Stimulated activated naive CD8-positive, alpha-beta T cell treated with anti-CD3 and anti-CD28 coated beads, Interleukin-15, Interleukin-2, amounts not matched to agents 100 ng/mL and 50 ng/mL, for 24 hours (primary cell): ENCODE measurements around the gene SPSB4.
A peak's percentile ranks its signal among the peaks of the same experiment; 100 is the strongest.

Experiments used
- H3K27ac Mint-ChIP-seq: one replicate; pipeline ENCODE4 v1.8.0; 2021; ENCODE audit warnings: mild to moderate bottlenecking, mixed read lengths
- H3K27me3 Mint-ChIP-seq: one replicate; pipeline ENCODE4 v1.8.0; 2021; ENCODE audit warnings: mixed read lengths
- H3K36me3 Mint-ChIP-seq: one replicate; pipeline ENCODE4 v1.8.0; 2021; ENCODE audit warnings: low read depth, mixed read lengths
- H3K4me1 Mint-ChIP-seq: one replicate; pipeline ENCODE4 v1.8.0; 2021; ENCODE audit warnings: low read depth, mixed read lengths
- H3K4me3 Mint-ChIP-seq: one replicate; pipeline ENCODE4 v1.8.0; 2021; ENCODE audit warnings: mild to moderate bottlenecking, mixed read lengths
- H3K9me3 Mint-ChIP-seq: one replicate; pipeline ENCODE4 v1.8.0; 2021; ENCODE audit warnings: mixed read lengths

SPSB4 gene

DNA sequence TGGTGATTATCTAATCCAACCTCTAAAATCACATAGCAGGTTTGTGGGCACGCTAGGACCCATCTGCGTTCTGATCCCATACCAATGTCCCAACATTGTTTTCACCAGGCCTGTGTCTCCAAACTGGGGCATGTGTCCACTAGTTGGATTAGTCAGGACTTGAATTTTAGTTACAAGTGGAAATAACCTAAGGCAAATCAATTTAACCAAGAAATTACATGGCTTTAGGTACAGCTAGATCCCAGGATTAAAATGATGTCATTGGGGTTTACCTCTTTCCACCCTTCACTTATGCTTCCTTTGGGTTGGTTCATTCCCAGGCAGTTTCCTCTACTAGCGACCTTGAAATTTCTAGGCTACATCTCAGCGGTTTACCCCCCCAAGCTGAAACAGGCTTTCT lies 133.3 kb downstream of the SPSB4 start:
- no peak overlapping the region for H3K27ac Mint-ChIP-seq
- H3K4me3 Mint-ChIP-seq: no peak overlapping the region
- peaks cover 9% of the 10 kb centered on the region for H3K9me3 Mint-ChIP-seq
- no peaks in the 10 kb centered on the region for H3K4me1 Mint-ChIP-seq
- no peaks in the 10 kb centered on the region for H3K27me3 Mint-ChIP-seq
- no peaks in the 10 kb centered on the region for H3K36me3 Mint-ChIP-seq

DNA sequence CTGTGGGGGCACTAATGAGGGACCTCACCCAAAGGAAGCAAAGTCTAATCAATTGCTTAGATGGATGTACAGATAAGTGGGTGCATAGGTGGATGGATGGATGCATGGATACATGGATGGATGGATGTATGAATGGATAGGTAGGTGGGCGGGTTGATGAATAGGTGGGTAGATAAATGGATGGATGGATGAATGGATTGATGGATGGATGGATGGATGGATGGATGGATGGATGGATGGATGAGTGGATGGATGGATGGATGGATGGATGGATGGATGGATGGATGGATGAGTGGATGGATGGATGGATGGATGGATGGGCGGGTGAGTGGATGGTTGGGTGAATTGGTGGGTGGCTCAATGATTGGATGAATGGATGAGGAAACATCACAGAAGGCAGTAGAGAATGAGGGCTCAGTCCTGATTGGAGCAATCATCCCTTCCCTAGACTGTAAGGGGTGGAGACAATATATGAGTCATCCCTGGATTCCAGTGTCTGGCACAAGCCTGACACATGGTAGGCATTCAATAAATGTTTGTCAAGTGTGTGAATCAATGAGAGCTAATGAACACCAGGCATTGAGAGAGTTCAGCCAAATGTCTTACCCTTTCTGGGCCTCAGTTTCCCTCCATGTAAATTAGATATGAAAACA lies 140.1 kb downstream of the SPSB4 start:
- Mint-ChIP-seq H3K9me3 (peaks cover 6% of the 10 kb centered on the region), H3K36me3 (no peaks in the 10 kb centered on the region), H3K27ac (peak overlapping the region; percentile 12), H3K4me1 (peaks cover 10% of the 10 kb centered on the region), H3K27me3 (peaks cover 8% of the 10 kb centered on the region), H3K4me3 (no peak overlapping the region)

DNA sequence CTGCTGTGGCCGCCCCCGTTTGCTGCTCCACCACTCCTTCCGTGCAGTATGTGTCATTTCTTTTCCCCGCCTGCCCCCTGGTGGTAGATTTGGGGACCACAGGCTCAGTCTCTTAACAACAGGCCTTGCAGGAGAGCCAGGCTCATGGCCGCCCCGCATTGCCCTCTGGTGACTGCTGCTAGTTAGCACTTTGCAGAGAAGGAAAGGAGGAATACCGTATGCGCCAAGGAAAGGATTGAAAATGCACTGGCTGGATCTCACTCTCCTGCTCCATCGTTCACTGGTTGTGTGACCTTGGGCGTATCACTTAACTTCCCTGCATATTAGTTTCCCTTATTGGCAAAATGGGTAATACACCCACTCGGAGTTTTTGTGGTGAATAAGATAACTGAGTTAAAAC lies 141.2 kb downstream of the SPSB4 start:
- H3K4me3 Mint-ChIP-seq: no peak overlapping the region
- H3K27ac Mint-ChIP-seq: no peak overlapping the region
- H3K9me3 Mint-ChIP-seq: peaks cover 6% of the 10 kb centered on the region
- H3K36me3 Mint-ChIP-seq: no peaks in the 10 kb centered on the region
- H3K27me3 Mint-ChIP-seq: peaks cover 8% of the 10 kb centered on the region
- peaks cover 10% of the 10 kb centered on the region for H3K4me1 Mint-ChIP-seq

DNA sequence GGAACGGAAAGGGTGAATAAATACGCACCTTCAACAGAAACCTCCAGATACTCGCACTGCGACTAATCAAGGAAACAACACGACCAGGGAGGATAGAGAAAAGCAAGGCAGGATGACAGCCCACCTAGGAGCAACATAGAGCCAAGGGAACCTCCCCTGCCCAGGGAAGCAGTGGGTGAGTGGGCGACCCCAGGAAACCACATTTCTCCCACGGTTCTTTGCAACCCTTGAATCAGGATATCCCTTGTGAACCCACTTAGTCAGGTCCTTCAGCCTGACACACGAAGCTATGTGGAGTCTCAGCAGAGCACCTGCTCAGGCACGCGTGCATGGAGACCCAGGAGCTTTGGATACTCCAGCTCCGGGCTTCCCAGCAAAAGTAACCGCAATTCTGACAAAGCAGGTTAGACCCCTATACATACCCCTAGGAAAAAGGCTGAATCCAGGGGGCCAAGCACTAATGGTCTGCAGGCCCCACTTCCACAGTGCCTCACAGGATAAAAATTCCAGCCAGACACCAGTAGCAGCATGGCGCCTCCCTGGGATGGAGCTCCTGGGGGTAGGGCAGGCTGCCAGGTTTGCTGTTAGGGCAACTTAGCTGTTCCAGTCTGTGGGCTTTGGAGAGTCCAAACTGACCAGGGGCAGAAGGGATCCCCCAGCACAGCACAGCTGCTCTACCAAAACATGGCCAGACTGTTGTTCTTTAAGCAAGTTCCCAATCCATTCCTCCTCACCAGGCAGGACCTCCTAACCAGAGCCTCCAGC lies 142.1 kb downstream of the SPSB4 start:
- H3K27ac Mint-ChIP-seq: no peak overlapping the region
- peaks cover 8% of the 10 kb centered on the region for H3K27me3 Mint-ChIP-seq
- H3K36me3 Mint-ChIP-seq: no peaks in the 10 kb centered on the region
- H3K4me1 Mint-ChIP-seq: peaks cover 10% of the 10 kb centered on the region
- no peak overlapping the region for H3K4me3 Mint-ChIP-seq
- peaks cover 6% of the 10 kb centered on the region for H3K9me3 Mint-ChIP-seq
